Adrenal gland (tissue), 5 donors: ENCODE measurements around the gene WNT7A.

ENCODE experiments used
- CTCF ChIP-seq, 6 experiments: fragments of 450-650 bp in 4 of 6; fragments of 200-600 bp in 2 of 6; sonication (generic) in 1 of 6; IDR thresholded peaks; 1 replicate in 5 of 6; 2 replicates in 1 of 6; pipeline versions ENCODE4 v1.5.1 to v1.8.0; 2016 to 2021; ENCODE audit warnings: antibody characterized with exemption in 6 of 6, mild to moderate bottlenecking in 2 of 6, moderate library complexity in 1 of 6
- POLR2A ChIP-seq, 2 donors: fragments of 450-650 bp; IDR thresholded peaks; one replicate each; pipeline ENCODE4 v1.6.1; 2017; ENCODE audit warnings: antibody characterized with exemption in 2 of 2, mild to moderate bottlenecking in 2 of 2, moderate library complexity in 1 of 2
- donor health status: DM: no; HTN: no; CAD: no.

GRCh38 chr3:13885704-13886010 is 5.8 kb upstream of the WNT7A start:
- TF ChIP-seq POLR2A (IDR thresholded peaks at IDR 0.05) (no peak), CTCF (IDR thresholded peaks at IDR 0.05) (peak in 1 of 6 experiments; percentile 1)
